ENCODE data around the gene LRCH3. TPM values are rescaled to one million over a fixed set of nuclear protein-coding genes. Genes with fewer than 3 reads are reported as not detected.
A peak's percentile ranks its signal among the peaks of the same experiment; 100 is the strongest.

Gene LRCH3
- total and polyA plus RNA-seq, 4 donors = 15.4 to 104 (median 47.2) TPM

- ATAC-seq (ENCODE audit: low FRiP score) (no peak), DNase-seq (no peak)
- Histone ChIP-seq H3K36me3 (ENCODE audit: control insufficient read depth in 1 of 2, insufficient read depth in 2 of 2, low read length in 1 of 2) (peaks cover 6 to 8% of the 10 kb centered on the region in 2 donors), H3K27ac (ENCODE audit: low read depth in 1 of 2, low read length in 2 of 2) (no peak overlapping the region), H3K4me3 (ENCODE audit: low read length in 2 of 2) (no peak overlapping the region), H3K27me3 (ENCODE audit: control insufficient read depth in 1 of 2, insufficient read depth in 2 of 2, low read length in 1 of 2) (no peaks in the 10 kb centered on the region), H3K9me3 (ENCODE audit: control insufficient read depth, low read length) (no peaks in the 10 kb centered on the region), H3K4me1 (ENCODE audit: control insufficient read depth in 1 of 2, insufficient read depth in 2 of 2, low read length in 2 of 2) (no peaks in the 10 kb centered on the region)
- intact Hi-C loops (cut with DNase I) = no loop called here
- 80 to 83% methylated on average over 4 of the region's 4 CpGs for WGBS, 2 donors
These were observed 8.8 kb upstream of the LRCH3 start for GRCh38 chr3:197782230-197782629.

- no peaks in the 10 kb centered on the region for H3K27me3 ChIP-seq (ENCODE audit: control insufficient read depth in 1 of 2, insufficient read depth in 2 of 2, low read length in 1 of 2)
- no peak for ATAC-seq (ENCODE audit: low FRiP score)
- 97 to 98% methylated on average over 7 of the region's 7 CpGs for whole genome bisulfite sequencing, 2 donors
- no peak for DNase-seq
- H3K36me3 ChIP-seq (ENCODE audit: control insufficient read depth in 1 of 2, insufficient read depth in 2 of 2, low read length in 1 of 2) = peaks cover 4 to 6% of the 10 kb centered on the region in 2 donors
- intact Hi-C loops (cut with DNase I) = no loop called here
- H3K27ac ChIP-seq (ENCODE audit: low read depth in 1 of 2, low read length in 2 of 2) = no peak overlapping the region
- no peaks in the 10 kb centered on the region for H3K9me3 ChIP-seq (ENCODE audit: control insufficient read depth, low read length)
- no peak overlapping the region for H3K4me3 ChIP-seq (ENCODE audit: low read length in 2 of 2)
- H3K4me1 ChIP-seq (ENCODE audit: control insufficient read depth in 1 of 2, insufficient read depth in 2 of 2, low read length in 2 of 2) = no peaks in the 10 kb centered on the region
These were observed 7.0 kb upstream of the LRCH3 start for GRCh38 chr3:197784019-197784585.

DNA sequence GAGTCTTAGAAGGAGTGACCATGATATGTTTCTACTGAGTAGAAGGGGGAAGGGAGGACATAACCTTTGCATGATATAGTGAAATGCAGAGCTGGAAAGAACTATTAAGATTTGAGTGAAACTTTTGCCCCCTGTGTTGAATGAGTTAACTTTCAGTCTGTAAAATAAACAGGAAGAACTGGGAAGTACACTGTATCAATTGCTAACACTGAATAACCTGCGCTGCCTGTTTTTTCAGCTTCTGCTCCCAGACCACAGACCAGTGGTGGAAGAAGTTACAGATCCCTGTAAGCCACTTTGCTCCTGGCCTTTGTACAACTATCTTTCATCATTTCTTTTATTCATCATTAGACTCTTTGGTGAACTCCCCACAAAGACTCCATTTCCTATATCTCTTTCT, 3.6 kb upstream of the LRCH3 start:
- no peaks in the 10 kb centered on the region for H3K27me3 ChIP-seq (ENCODE audit: control insufficient read depth in 1 of 2, insufficient read depth in 2 of 2, low read length in 1 of 2)
- H3K36me3 ChIP-seq (ENCODE audit: control insufficient read depth in 1 of 2, insufficient read depth in 2 of 2, low read length in 1 of 2) = peaks cover 0 to 6% of the 10 kb centered on the region in 2 donors
- H3K4me1 ChIP-seq (ENCODE audit: control insufficient read depth in 1 of 2, insufficient read depth in 2 of 2, low read length in 2 of 2) = no peaks in the 10 kb centered on the region
- no peak overlapping the region for H3K4me3 ChIP-seq (ENCODE audit: low read length in 2 of 2)
- WGBS, 2 donors = 96 to 100% methylated on average over 1 of the region's 1 CpG
- no peak overlapping the region for H3K27ac ChIP-seq (ENCODE audit: low read depth in 1 of 2, low read length in 2 of 2)
- H3K9me3 ChIP-seq (ENCODE audit: control insufficient read depth, low read length) = no peaks in the 10 kb centered on the region
- intact Hi-C loops (cut with DNase I) = no loop called here
- no peak for ATAC-seq (ENCODE audit: low FRiP score)
- DNase-seq = no peak

DNA sequence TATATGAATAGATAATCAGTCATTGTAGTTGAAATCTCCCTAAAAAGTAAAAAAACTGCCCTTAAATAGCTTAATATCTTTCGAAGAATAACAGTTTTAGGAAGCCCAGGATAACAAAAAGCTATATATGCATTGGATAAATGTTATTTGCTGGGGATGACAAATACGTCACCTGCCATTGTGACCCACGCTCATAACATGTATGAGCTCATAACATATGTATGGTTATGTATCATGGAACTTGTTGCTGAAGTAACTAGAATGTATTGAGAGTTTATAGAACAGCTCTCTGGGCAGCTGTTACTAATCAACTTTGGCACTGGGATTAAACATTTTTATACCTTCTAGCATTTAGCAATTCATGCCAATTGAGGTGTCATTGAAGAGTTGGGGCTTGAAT, 1.7 kb upstream of the LRCH3 start:
- no peaks in the 10 kb centered on the region for H3K27me3 ChIP-seq (ENCODE audit: control insufficient read depth in 1 of 2, insufficient read depth in 2 of 2, low read length in 1 of 2)

GRCh38 chr3:197790033-197790432, 1.0 kb upstream of the LRCH3 start:
- no peak overlapping the region for H3K27ac ChIP-seq (ENCODE audit: low read depth in 1 of 2, low read length in 2 of 2)
- ATAC-seq (ENCODE audit: low FRiP score) (no peak), DNase-seq (no peak)
- no peaks in the 10 kb centered on the region for H3K27me3 ChIP-seq (ENCODE audit: control insufficient read depth in 1 of 2, insufficient read depth in 2 of 2, low read length in 1 of 2)
- peaks cover 0 to 2% of the 10 kb centered on the region in 2 donors for H3K4me1 ChIP-seq (ENCODE audit: control insufficient read depth in 1 of 2, insufficient read depth in 2 of 2, low read length in 2 of 2)
- WGBS, 2 donors = 34 to 51% methylated on average over 1 of the region's 1 CpG
- intact Hi-C loops (cut with DNase I) = loop anchor here in 1 of 2 donors (5.0 kb wide), 1 partner anchor 38 kb away; no protein-coding TSS in a partner anchor
- H3K9me3 ChIP-seq (ENCODE audit: control insufficient read depth, low read length) = no peaks in the 10 kb centered on the region
- no peaks in the 10 kb centered on the region for H3K36me3 ChIP-seq (ENCODE audit: control insufficient read depth in 1 of 2, insufficient read depth in 2 of 2, low read length in 1 of 2)
- H3K4me3 ChIP-seq (ENCODE audit: low read length in 2 of 2) = no peak overlapping the region

More for the DNA sequence above, 1.7 kb upstream of the LRCH3 start:
- ATAC-seq (ENCODE audit: low FRiP score) = no peak
- Histone ChIP-seq H3K9me3 (ENCODE audit: control insufficient read depth, low read length) (no peaks in the 10 kb centered on the region), H3K36me3 (ENCODE audit: control insufficient read depth in 1 of 2, insufficient read depth in 2 of 2, low read length in 1 of 2) (no peaks in the 10 kb centered on the region), H3K4me1 (ENCODE audit: control insufficient read depth in 1 of 2, insufficient read depth in 2 of 2, low read length in 2 of 2) (no peaks in the 10 kb centered on the region), H3K4me3 (ENCODE audit: low read length in 2 of 2) (no peak overlapping the region), H3K27ac (ENCODE audit: low read depth in 1 of 2, low read length in 2 of 2) (no peak overlapping the region)
- intact Hi-C loops (cut with DNase I) = no loop called here
- no peak for DNase-seq
- 87 to 91% methylated on average over 3 of the region's 3 CpGs for WGBS, 2 donors

DNA sequence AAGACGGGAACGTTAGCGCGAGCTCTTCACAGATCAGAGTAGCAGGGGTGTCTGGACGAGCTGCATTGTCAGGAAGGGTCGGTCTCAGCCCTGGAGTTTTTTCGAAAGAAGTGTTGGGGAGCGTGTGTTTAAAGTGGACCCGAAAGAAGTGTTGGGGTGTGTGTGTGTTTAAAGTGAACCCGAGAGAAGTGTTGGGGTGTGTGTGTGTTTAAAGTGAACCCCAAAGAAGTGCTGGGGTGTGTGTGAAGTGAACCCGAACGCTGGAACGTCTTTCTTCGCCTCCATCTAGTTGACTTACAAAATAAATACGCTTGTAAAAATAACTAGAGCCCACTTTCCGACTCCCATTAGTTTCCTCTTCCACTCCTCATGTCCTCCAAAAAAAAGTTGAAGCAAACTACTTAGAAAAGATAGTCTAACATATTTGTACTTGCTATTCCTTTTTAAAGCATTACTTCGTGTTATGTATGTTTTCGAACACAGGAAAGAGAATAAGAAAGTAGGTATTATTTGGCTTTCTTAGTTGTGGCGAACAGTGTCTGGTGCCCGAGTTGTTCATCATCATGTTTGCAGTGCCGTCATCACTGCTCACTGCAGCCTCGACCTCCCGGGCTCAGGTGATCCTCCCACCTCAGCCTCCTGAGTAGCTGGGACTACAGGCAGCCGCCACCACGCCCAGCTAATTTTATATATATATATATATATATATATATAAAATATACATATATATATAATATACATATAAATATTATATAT, 1.0 kb downstream of the LRCH3 start:
- Histone ChIP-seq H3K9me3 (ENCODE audit: control insufficient read depth, low read length) (no peaks in the 10 kb centered on the region), H3K27ac (ENCODE audit: low read depth in 1 of 2, low read length in 2 of 2) (peak overlapping the region; percentile 29 to 97), H3K4me1 (ENCODE audit: control insufficient read depth in 1 of 2, insufficient read depth in 2 of 2, low read length in 2 of 2) (peaks cover 0 to 5% of the 10 kb centered on the region in 2 donors), H3K27me3 (ENCODE audit: control insufficient read depth in 1 of 2, insufficient read depth in 2 of 2, low read length in 1 of 2) (no peaks in the 10 kb centered on the region), H3K4me3 (ENCODE audit: low read length in 2 of 2) (peak overlapping the region; percentile 77 to 87), H3K36me3 (ENCODE audit: control insufficient read depth in 1 of 2, insufficient read depth in 2 of 2, low read length in 1 of 2) (no peaks in the 10 kb centered on the region)
- WGBS, 2 donors = 9 to 10% methylated on average over 25 of the region's 25 CpGs
- DNase-seq (no peak), ATAC-seq (ENCODE audit: low FRiP score) (peak; percentile 51)
- intact Hi-C loops (cut with DNase I) = loop anchor here in 1 of 2 donors (5.0 kb wide), 1 partner anchor 40 kb away; no protein-coding TSS in a partner anchor

GRCh38 chr3:197793247-197793646, 2.2 kb downstream of the LRCH3 start:
- H3K27me3 ChIP-seq (ENCODE audit: control insufficient read depth in 1 of 2, insufficient read depth in 2 of 2, low read length in 1 of 2) = no peaks in the 10 kb centered on the region
- WGBS, 2 donors = 2 to 3% methylated on average over 2 of the region's 2 CpGs
- intact Hi-C loops (cut with DNase I) = loop anchor here in 1 of 2 donors (5.0 kb wide), 1 partner anchor 41 kb away; no protein-coding TSS in a partner anchor
- no peak for DNase-seq
- no peak for ATAC-seq (ENCODE audit: low FRiP score)
- peaks cover 0 to 7% of the 10 kb centered on the region in 2 donors for H3K4me1 ChIP-seq (ENCODE audit: control insufficient read depth in 1 of 2, insufficient read depth in 2 of 2, low read length in 2 of 2)
- H3K36me3 ChIP-seq (ENCODE audit: control insufficient read depth in 1 of 2, insufficient read depth in 2 of 2, low read length in 1 of 2) = no peaks in the 10 kb centered on the region
- H3K9me3 ChIP-seq (ENCODE audit: control insufficient read depth, low read length) = no peaks in the 10 kb centered on the region
- peak overlapping the region in 1 of 2 donors; percentile 57 for H3K27ac ChIP-seq (ENCODE audit: low read depth in 1 of 2, low read length in 2 of 2)
- peak overlapping the region; percentile 11 to 18 for H3K4me3 ChIP-seq (ENCODE audit: low read length in 2 of 2)

- peaks cover 3 to 7% of the 10 kb centered on the region in 2 donors for H3K4me1 ChIP-seq (ENCODE audit: control insufficient read depth in 1 of 2, insufficient read depth in 2 of 2, low read length in 2 of 2)
- H3K36me3 ChIP-seq (ENCODE audit: control insufficient read depth in 1 of 2, insufficient read depth in 2 of 2, low read length in 1 of 2) = no peaks in the 10 kb centered on the region
- no peaks in the 10 kb centered on the region for H3K9me3 ChIP-seq (ENCODE audit: control insufficient read depth, low read length)
- ATAC-seq (ENCODE audit: low FRiP score) (no peak), DNase-seq (no peak)
- no peaks in the 10 kb centered on the region for H3K27me3 ChIP-seq (ENCODE audit: control insufficient read depth in 1 of 2, insufficient read depth in 2 of 2, low read length in 1 of 2)
- intact Hi-C loops (cut with DNase I) = loop anchor here in 1 of 2 donors (5.0 kb wide), 1 partner anchor 42 kb away; no protein-coding TSS in a partner anchor
- 72 to 74% methylated on average over 1 of the region's 1 CpG for WGBS, 2 donors
- H3K27ac ChIP-seq (ENCODE audit: low read depth in 1 of 2, low read length in 2 of 2) = peak overlapping the region in 1 of 2 donors; percentile 28
- H3K4me3 ChIP-seq (ENCODE audit: low read length in 2 of 2) = no peak overlapping the region
These were observed 3.1 kb downstream of the LRCH3 start for GRCh38 chr3:197794115-197794514.

Data from aorta (tissue), 5 donors.